GM21528 (cell line): Measurements from ENCODE around the gene FGF1.

Source experiments
- ATAC-seq: cut with Tn5 transposase; IDR thresholded peaks from one replicate; pipeline ENCODE4 v1.9.1; 2021; ENCODE audit warnings: mild to moderate bottlenecking, moderate library complexity; ENCODE audit not compliant: unreplicated experiment, low FRiP score

The FGF1 gene

DNA sequence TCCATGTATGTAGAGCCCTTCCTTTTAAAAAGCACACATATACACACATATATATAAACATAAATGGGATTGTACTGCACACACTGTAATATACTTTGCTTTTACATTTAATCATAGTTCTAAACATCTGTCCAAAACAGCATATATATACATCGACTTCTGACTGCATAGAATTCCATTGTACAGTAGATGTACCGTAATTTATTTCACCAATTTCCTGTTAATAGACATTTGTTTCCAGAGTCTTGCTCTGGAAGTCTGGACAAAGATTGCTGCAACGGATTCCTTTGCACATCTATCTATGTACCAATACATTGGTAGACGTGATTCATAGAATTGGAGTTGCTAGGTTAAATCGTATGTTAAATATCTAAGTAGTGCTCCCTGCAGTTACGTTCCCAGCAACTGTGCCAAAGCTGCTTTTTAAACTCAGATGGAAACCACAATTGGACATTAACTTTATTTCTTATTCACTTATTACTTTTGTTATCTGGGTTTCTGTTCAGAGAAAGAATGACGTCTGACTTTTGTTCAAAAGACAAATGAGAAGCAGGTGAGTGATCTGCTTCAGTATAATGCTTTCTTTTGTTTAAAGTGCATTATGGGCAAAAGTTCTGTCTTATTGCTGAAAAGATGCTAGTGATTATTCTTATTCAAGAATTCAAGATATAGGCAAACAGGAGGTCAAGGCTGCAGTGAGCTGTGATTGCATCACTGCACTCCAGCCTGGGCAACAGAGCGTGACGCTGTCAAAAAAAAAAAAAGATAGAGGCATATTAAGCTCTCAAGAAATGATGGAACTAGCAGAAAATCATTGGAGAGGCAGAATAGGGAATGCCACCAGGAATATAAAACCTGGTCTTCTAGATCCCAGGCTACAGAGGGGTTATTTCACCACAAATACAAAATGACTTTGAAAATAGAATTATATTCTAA lies 138.2 kb downstream of the FGF1 start:
- no peak for ATAC-seq

GRCh38 chr5:142545650-142546322 lies 140.1 kb downstream of the FGF1 start:
- no peak for ATAC-seq

DNA sequence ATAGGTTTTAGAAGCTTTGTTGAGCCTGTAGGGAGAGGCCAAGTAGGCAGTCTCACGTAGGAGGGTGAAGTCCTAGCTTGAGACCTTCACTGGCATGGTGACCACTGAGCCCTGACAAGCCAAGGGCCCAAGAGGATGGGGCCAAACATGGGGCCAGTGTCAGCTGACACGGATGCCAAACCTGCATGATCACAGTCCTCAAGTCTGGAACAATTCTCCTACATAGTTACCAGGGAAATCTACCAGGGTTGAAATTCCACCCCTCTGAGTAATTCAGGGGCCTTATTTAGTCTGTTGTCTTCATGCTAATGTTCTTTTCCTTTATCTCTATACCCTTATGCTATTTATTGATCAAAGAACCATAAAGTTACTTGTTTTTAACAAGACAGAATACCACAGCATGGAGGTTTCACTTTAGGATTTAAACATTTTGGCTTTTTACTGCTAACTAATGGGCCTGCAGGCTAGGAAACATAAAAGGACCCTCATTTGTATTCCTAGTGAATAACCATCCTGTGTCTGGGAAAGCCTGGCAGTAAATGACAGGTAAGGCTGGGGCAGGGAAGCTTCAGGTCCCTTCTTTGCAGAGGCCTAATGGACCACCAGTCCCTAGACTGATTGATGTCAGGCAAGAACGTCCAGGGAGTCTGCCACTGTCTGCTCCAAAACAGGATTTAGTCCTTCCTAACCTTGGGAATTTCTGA lies 140.8 kb downstream of the FGF1 start:
- no peak for ATAC-seq

GRCh38 chr5:142544071-142544753 lies 141.7 kb downstream of the FGF1 start:
- ATAC-seq: no peak

GRCh38 chr5:142542906-142543305 lies 143.0 kb downstream of the FGF1 start:
- no peak for ATAC-seq
